HepG2 (cell line): ENCODE measurements around the gene DLG3. TPM values are rescaled to one million over a fixed set of nuclear protein-coding genes. Genes with fewer than 3 reads are reported as not detected.

ENCODE experiments used
- ATAC-seq: fragments of 200-7000 bp; cut with Tn5 transposase; 3 replicates; pipeline ENCODE4 v1.9.1; 2020; ENCODE audit warnings: mild to moderate bottlenecking, moderate library complexity
- BruUV-seq: library from RNA; stranded (reverse); fragments of 400-500 nt; replicated peaks from 2 replicates; lab custom pipeline; 2021; lab: Mats Ljungman, UMichigan
- CTCF ChIA-PET: fragments of 300-600 bp; formaldehyde crosslinking; extraction: SDS; loops from one replicate; lab custom pipeline; 2021; ENCODE audit warnings: low total read pairs, inconsistent platforms, low intra/inter-chr PET ratio; lab: Yijun Ruan, JAX
- POLR2A ChIA-PET: fragments of 350-600 bp; sonication (Branson Sonifier 250); formaldehyde crosslinking; loops from one replicate; lab custom pipeline; 2020; ENCODE audit warnings: antibody characterized with exemption, inconsistent platforms; lab: Yijun Ruan, JAX
- DNase-seq: peaks from one replicate; pipeline ENCODE4 v3.0.0-alpha.2; 2015; ENCODE audit warnings: low spot score
- FAIRE-seq: peaks from 3 replicates; lab custom pipeline; 2011; peaks lifted over from hg19 to GRCh38; lab: Jason Lieb, UNC
- H2AFZ ChIP-seq: one replicate; pipeline ENCODE4 v1.6.1; 2011; ENCODE audit warnings: low read length, inconsistent platforms
- H3K27ac ChIP-seq: fragments of 300-600 bp; 3 replicates; pipeline ENCODE4 v1.8.0; 2011; ENCODE audit warnings: mixed run types, mild to moderate bottlenecking, mixed read lengths, low read length, inconsistent platforms; ENCODE audit not compliant: insufficient read depth; ENCODE audit errors: extremely low read length
- H3K27me3 ChIP-seq, 2 experiments: fragments of 200-600 bp in 1 of 2; 2 replicates in 1 of 2; 3 replicates in 1 of 2; pipeline versions ENCODE4 v1.6.0 to v1.8.0; 2011; ENCODE audit warnings: low read length in 2 of 2, mild to moderate bottlenecking in 2 of 2, moderate library complexity in 2 of 2, inconsistent platforms in 1 of 2; ENCODE audit not compliant: insufficient read depth in 2 of 2, control insufficient read depth in 1 of 2
- H3K36me3 ChIP-seq, 2 experiments: fragments of 200-600 bp in 1 of 2; replicated peaks in 1 of 2; 2 replicates in 1 of 2; 3 replicates in 1 of 2; pipeline versions ENCODE4 v1.5.1 to v1.8.0; 2011; ENCODE audit warnings: low read length in 2 of 2, inconsistent platforms in 1 of 2; ENCODE audit not compliant: insufficient read depth in 2 of 2, control insufficient read depth in 1 of 2
- H3K4me1 ChIP-seq: 2 replicates; pipeline ENCODE4 v1.5.1; 2012; ENCODE audit warnings: low read length, inconsistent platforms; ENCODE audit not compliant: insufficient read depth
- H3K4me2 ChIP-seq: 2 replicates; pipeline ENCODE4 v1.6.0; 2011; ENCODE audit warnings: low read depth, low read length, inconsistent platforms
- H3K4me3 ChIP-seq, 3 experiments: fragments of 200-600 bp in 1 of 3; sonication (generic), shearing (Covaris generic) in 1 of 3; replicated peaks in 1 of 3; 2 replicates each; pipeline ENCODE4 v1.5.1; 2011 to 2016; ENCODE audit warnings: low read length in 3 of 3, inconsistent platforms in 2 of 3, low read depth in 2 of 3, mild to moderate bottlenecking in 2 of 3, control low read depth in 1 of 3, mixed read lengths in 1 of 3; ENCODE audit not compliant: insufficient read depth in 1 of 3
- H3K79me2 ChIP-seq: one replicate; pipeline ENCODE4 v1.6.1; 2011; ENCODE audit warnings: low read length, inconsistent platforms; ENCODE audit not compliant: insufficient read depth
- H3K9ac ChIP-seq: 2 replicates; pipeline ENCODE4 v1.6.0; 2011; ENCODE audit warnings: mild to moderate bottlenecking, low read depth, low read length, inconsistent platforms; ENCODE audit not compliant: insufficient read depth
- H3K9me3 ChIP-seq: 2 replicates; pipeline ENCODE4 v1.5.1; 2012; ENCODE audit warnings: mild to moderate bottlenecking, low read length
- H4K20me1 ChIP-seq: 2 replicates; pipeline ENCODE4 v1.6.0; 2011; ENCODE audit warnings: inconsistent platforms, mild to moderate bottlenecking, low read length, moderate library complexity; ENCODE audit not compliant: insufficient read depth
- AKNA ChIP-seq: sonication (generic); formaldehyde crosslinking; IDR thresholded peaks from 2 replicates; pipeline ENCODE4 v1.4.0; 2020; ENCODE audit warnings: missing genetic modification reagents, borderline replicate concordance
- HNRNPH1 ChIP-seq: fragments of 200-400 bp; formaldehyde crosslinking; optimal IDR thresholded peaks from 2 replicates; pipeline ENCODE3; 2017; ENCODE audit warnings: mild to moderate bottlenecking, low read depth, low read length
- KDM1A ChIP-seq: IDR thresholded peaks from 2 replicates; pipeline ENCODE4 v1.6.1; 2016; ENCODE audit warnings: missing compliant biosample characterization
- NBN ChIP-seq: fragments of 450-650 bp; conservative IDR thresholded peaks from 2 replicates; pipeline ENCODE4 v1.6.1; 2017
- SMARCC2 ChIP-seq: fragments of 450-650 bp; IDR thresholded peaks from 2 replicates; pipeline ENCODE4 v1.6.1; 2017; ENCODE audit warnings: antibody characterized with exemption, mild to moderate bottlenecking
- SMC3 ChIP-seq: IDR thresholded peaks from 2 replicates; pipeline ENCODE4 v1.6.1; 2011; ENCODE audit warnings: low read length, improper control_type of control experiment
- THRA ChIP-seq: sonication (generic); formaldehyde crosslinking; IDR thresholded peaks from 2 replicates; pipeline ENCODE4 v1.4.0; 2020; ENCODE audit warnings: missing genetic modification reagents, borderline replicate concordance
- ZBTB21 ChIP-seq: sonication (generic); formaldehyde crosslinking; IDR thresholded peaks from 2 replicates; pipeline ENCODE4 v1.4.0; 2020; ENCODE audit warnings: missing genetic modification reagents
- ZNF121 ChIP-seq: sonication (generic); formaldehyde crosslinking; IDR thresholded peaks from 2 replicates; pipeline ENCODE4 v1.5.0; 2020; ENCODE audit warnings: mild to moderate bottlenecking, missing genetic modification reagents
- ZNF354B ChIP-seq: sonication (generic); formaldehyde crosslinking; IDR thresholded peaks from 2 replicates; pipeline ENCODE4 v1.8.0; 2022; ENCODE audit warnings: mild to moderate bottlenecking, missing genetic modification reagents
- ZNF552 ChIP-seq: sonication (generic); formaldehyde crosslinking; IDR thresholded peaks from 2 replicates; pipeline ENCODE4 v1.9.0; 2022; ENCODE audit warnings: missing genetic modification reagents, mild to moderate bottlenecking, borderline replicate concordance
- ZNF629 ChIP-seq: sonication (generic); formaldehyde crosslinking; conservative IDR thresholded peaks from 2 replicates; pipeline ENCODE4 v1.5.0; 2020; ENCODE audit warnings: missing genetic modification reagents
- ZNF639 ChIP-seq: conservative IDR thresholded peaks from 2 replicates; pipeline ENCODE4 v1.6.1; 2018; ENCODE audit warnings: missing genetic modification reagents
- WGBS: methylation state at CpG from one replicate; pipeline ENCODE4 v1.1.6; 2017; ENCODE audit warnings: low lambda C conversion rate; 5-methylcytosine and 5-hydroxymethylcytosine counted together
- in situ Hi-C: cut with HindIII; loops from 2 replicates; pipeline ENCODE4 v1.10.0; 2017; ENCODE audit warnings: low pct_unique_long_range_greater_than_20kb; ENCODE audit not compliant: extremely low pct_ligation_motif_present
- intact Hi-C: fragments of 100-400 bp; cut with micrococcal nuclease; formaldehyde crosslinking; loops from one replicate; pipeline ENCODE4 v1.10.0; 2022; ENCODE audit not compliant: unreplicated experiment
- polyA plus RNA-seq, 8 experiments: library from polyadenylated mRNA; depleted of rRNA in 3 of 8; stranded (reverse) in 7 of 8; unstranded in 1 of 8; fragments of >200 nt; fragmentation: Illumina TruSeq in 4 of 8; extraction: Trizol in 4 of 8; gene quantifications; 2 replicates each; pipeline versions ENCODE4 v1.2.1 to v1.2.3, GENCODE V29; 2011 to 2016; ENCODE audit warnings: low read depth in 4 of 8, missing spikeins in 1 of 8, mixed read lengths in 1 of 8; ENCODE audit not compliant: insufficient read depth in 1 of 8
- total RNA-seq, 5 experiments: library from RNA; depleted of rRNA; stranded (reverse); fragments of >200 nt; fragmentation: Illumina TruSeq; extraction: Trizol; gene quantifications; 2 replicates each; pipeline ENCODE4 v1.2.3, GENCODE V29; 2016; ENCODE audit warnings: low read depth in 1 of 5

The DLG3 gene
- total and polyA plus RNA-seq, 2 of the 13 experiments (the other 11 are each of a cell fraction or from before 2014, with no cell fraction given): 9.9 to 19.4 TPM

- DNase-seq: no peak
- no peak for FAIRE-seq
- no peak overlapping the region for H3K4me2 ChIP-seq
- POLR2A ChIA-PET: no interaction called here
- no peak for TF ChIP-seq ZNF639 (CRISPR knock-in tag)
- TF ChIP-seq ZNF629: peak; percentile 29; the same call in 1 of the 2 replicates
- TF ChIP-seq, all 625 proteins: peak for 1
- H3K79me2 ChIP-seq: no peaks in the 10 kb centered on the region
- H3K9ac ChIP-seq: no peak overlapping the region
- CTCF ChIA-PET: no interaction called here
- intact Hi-C loops: no loop called here
- ATAC-seq: no peak
- WGBS: 80% methylated on average over 1 of the region's 2 CpGs
- H4K20me1 ChIP-seq: no peaks in the 10 kb centered on the region
- no peaks in the 10 kb centered on the region for H3K27me3 ChIP-seq
- H3K4me1 ChIP-seq: peaks cover 28% of the 10 kb centered on the region
- no peak overlapping the region for H2AFZ ChIP-seq
- peaks cover 0 to 4% of the 10 kb centered on the region in 2 experiments; a peak in 1 of 5 replicates for H3K36me3 ChIP-seq
- no TSS peak for BruUV-seq
- in situ Hi-C loops: no loop called here
- no peaks in the 10 kb centered on the region for H3K9me3 ChIP-seq
- H3K4me3 ChIP-seq: no peak overlapping the region
- H3K27ac ChIP-seq: no peak overlapping the region
Observed at GRCh38 chrX:70482300-70482699, 37.7 kb downstream of the DLG3 start.

GRCh38 chrX:70485466-70485865 lies 40.8 kb downstream of the DLG3 start:
- Histone ChIP-seq H3K27me3 (no peaks in the 10 kb centered on the region), H3K27ac (no peak overlapping the region), H3K9ac (no peak overlapping the region), H4K20me1 (no peaks in the 10 kb centered on the region), H3K4me1 (no peaks in the 10 kb centered on the region), H3K4me2 (no peak overlapping the region), H3K4me3 (no peak overlapping the region), H3K36me3 (peaks cover 0 to 5% of the 10 kb centered on the region in 2 experiments; a peak in 1 of 5 replicates), H3K9me3 (no peaks in the 10 kb centered on the region), H3K79me2 (no peaks in the 10 kb centered on the region), H2AFZ (no peak overlapping the region)
- intact Hi-C loops (no loop called here), in situ Hi-C loops (no loop called here)
- ATAC-seq (no peak), FAIRE-seq (no peak), DNase-seq (no peak)
- no TSS peak for BruUV-seq
- CTCF ChIA-PET: no interaction called here
- POLR2A ChIA-PET: no interaction called here
- WGBS: 98% methylated on average over 6 of the region's 7 CpGs
- TF ChIP-seq AKNA (CRISPR knock-in tag) (no peak), KDM1A (CRISPR knock-in tag) (no peak), ZNF354B (CRISPR knock-in tag) (no peak), ZNF121 (no peak), NBN (no peak), SMARCC2 (no peak), SMC3 (no peak), THRA (CRISPR knock-in tag) (no peak), ZBTB21 (no peak), ZNF552 (no peak), HNRNPH1 (no peak)
